Esophagus muscularis mucosa (tissue), 4 donors: Measurements from ENCODE around the gene TP53BP1.
A peak's percentile ranks its signal among the peaks of the same experiment; 100 is the strongest.

Source experiments
- EP300 ChIP-seq: sonication (generic); formaldehyde crosslinking; IDR thresholded peaks from one replicate; pipeline ENCODE4 v1.6.1; 2017; ENCODE audit warnings: antibody characterized with exemption
- POLR2A ChIP-seq: fragments of 450-650 bp; IDR thresholded peaks from one replicate; pipeline ENCODE4 v1.6.1; 2017; ENCODE audit warnings: antibody characterized with exemption, moderate library complexity, mild to moderate bottlenecking, low read depth
- POLR2AphosphoS5 ChIP-seq, 2 donors: sonication (generic); formaldehyde crosslinking; IDR thresholded peaks; one replicate each; pipeline ENCODE4 v1.6.1; 2017; ENCODE audit warnings: antibody characterized with exemption in 2 of 2
- TF ChIP-seq, protein P1 (sequence below), 3 experiments: fragments of 200-600 bp in 2 of 3; fragments of 450-650 bp in 1 of 3; sonication (generic) in 2 of 3; IDR thresholded peaks; one replicate each; pipeline ENCODE4 v1.5.1; 2017 to 2019; ENCODE audit warnings: antibody characterized with exemption in 3 of 3, mild to moderate bottlenecking in 2 of 3, moderate library complexity in 1 of 3

- TF ChIP-seq POLR2AphosphoS5 (IDR thresholded peaks at IDR 0.05) (no peak), EP300 (no peak), POLR2A (no peak)
- TF ChIP-seq, protein P1, sequence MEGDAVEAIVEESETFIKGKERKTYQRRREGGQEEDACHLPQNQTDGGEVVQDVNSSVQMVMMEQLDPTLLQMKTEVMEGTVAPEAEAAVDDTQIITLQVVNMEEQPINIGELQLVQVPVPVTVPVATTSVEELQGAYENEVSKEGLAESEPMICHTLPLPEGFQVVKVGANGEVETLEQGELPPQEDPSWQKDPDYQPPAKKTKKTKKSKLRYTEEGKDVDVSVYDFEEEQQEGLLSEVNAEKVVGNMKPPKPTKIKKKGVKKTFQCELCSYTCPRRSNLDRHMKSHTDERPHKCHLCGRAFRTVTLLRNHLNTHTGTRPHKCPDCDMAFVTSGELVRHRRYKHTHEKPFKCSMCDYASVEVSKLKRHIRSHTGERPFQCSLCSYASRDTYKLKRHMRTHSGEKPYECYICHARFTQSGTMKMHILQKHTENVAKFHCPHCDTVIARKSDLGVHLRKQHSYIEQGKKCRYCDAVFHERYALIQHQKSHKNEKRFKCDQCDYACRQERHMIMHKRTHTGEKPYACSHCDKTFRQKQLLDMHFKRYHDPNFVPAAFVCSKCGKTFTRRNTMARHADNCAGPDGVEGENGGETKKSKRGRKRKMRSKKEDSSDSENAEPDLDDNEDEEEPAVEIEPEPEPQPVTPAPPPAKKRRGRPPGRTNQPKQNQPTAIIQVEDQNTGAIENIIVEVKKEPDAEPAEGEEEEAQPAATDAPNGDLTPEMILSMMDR (IDR thresholded peaks at IDR 0.05): peak; percentile 32 to 61 (median 34)
Observed at GRCh38 chr15:43514241-43515057, 21.5 kb upstream of the TP53BP1 start.
